Activated CD8-positive, alpha-beta memory T cell treated with anti-CD3 and anti-CD28 coated beads for 48 hours (primary cell): ENCODE data around the gene SLC66A2.

Source experiments
- DNase-seq, 3 experiments: peaks; one replicate each; pipeline ENCODE4 v3.0.0-alpha.2; 2020; ENCODE audit warnings: low read depth in 2 of 3, low spot score in 2 of 3

Gene SLC66A2

GRCh38 chr18:79921984-79922965, 29.2 kb downstream of the SLC66A2 start:
- no peak for DNase-seq

GRCh38 chr18:79919089-79919488, 32.4 kb downstream of the SLC66A2 start:
- no peak for DNase-seq

GRCh38 chr18:79918615-79919011, 32.8 kb downstream of the SLC66A2 start:
- DNase-seq, result no peak

GRCh38 chr18:79917853-79918614, 33.4 kb downstream of the SLC66A2 start:
- no peak for DNase-seq

- no peak for DNase-seq
These were observed 34.1 kb downstream of the SLC66A2 start for GRCh38 chr18:79917169-79917852.

GRCh38 chr18:79916546-79917168, 34.8 kb downstream of the SLC66A2 start:
- DNase-seq, result no peak

GRCh38 chr18:79916128-79916494, 35.3 kb downstream of the SLC66A2 start:
- DNase-seq, result no peak

GRCh38 chr18:79915161-79916127, 36.0 kb downstream of the SLC66A2 start:
- no peak for DNase-seq

- DNase-seq, result no peak
These were observed 36.8 kb downstream of the SLC66A2 start for GRCh38 chr18:79914614-79915160.

- no peak for DNase-seq
These were observed 38.2 kb downstream of the SLC66A2 start for GRCh38 chr18:79912994-79913831.

GRCh38 chr18:79912409-79912991, 39.0 kb downstream of the SLC66A2 start:
- peak in 1 of 3 experiments; percentile 15 for DNase-seq

GRCh38 chr18:79911344-79912270, 39.8 kb downstream of the SLC66A2 start:
- no peak for DNase-seq

- DNase-seq, result no peak
These were observed 40.7 kb downstream of the SLC66A2 start for GRCh38 chr18:79910563-79911343.

- no peak for DNase-seq
These were observed 44.7 kb downstream of the SLC66A2 start for GRCh38 chr18:79906706-79907105.

- no peak for DNase-seq
These were observed 45.5 kb downstream of the SLC66A2 start for GRCh38 chr18:79905993-79906392.

GRCh38 chr18:79905389-79905911, 46.0 kb downstream of the SLC66A2 start:
- no peak for DNase-seq
